Astrocyte of the spinal cord (primary cell): Measurements from ENCODE around the gene KHDC1.
"Not testable (repeated sequence)": the region's sequence is repeated elsewhere in the genome, so short reads cannot be mapped to it uniquely, and the experiment has no call there.

Experiments
- DNase-seq: peaks from one replicate; pipeline ENCODE4 v3.0.0; 2011; ENCODE audit warnings: low read depth, low spot score
- H3K4me3 ChIP-seq: 2 replicates; pipeline ENCODE4 v1.5.1; 2011; ENCODE audit warnings: low read depth, mild to moderate bottlenecking, low read length, moderate library complexity
- in situ Hi-C: cut with HindIII; loops from 2 replicates; pipeline ENCODE4 v1.10.0; 2017; ENCODE audit warnings: low sequenced_read_pairs
- TF ChIP-seq, protein P1 (sequence below): IDR thresholded peaks from 2 replicates; pipeline ENCODE4 v1.5.1; 2012; ENCODE audit warnings: low read depth, mild to moderate bottlenecking, low read length, inconsistent platforms

Gene KHDC1

DNA sequence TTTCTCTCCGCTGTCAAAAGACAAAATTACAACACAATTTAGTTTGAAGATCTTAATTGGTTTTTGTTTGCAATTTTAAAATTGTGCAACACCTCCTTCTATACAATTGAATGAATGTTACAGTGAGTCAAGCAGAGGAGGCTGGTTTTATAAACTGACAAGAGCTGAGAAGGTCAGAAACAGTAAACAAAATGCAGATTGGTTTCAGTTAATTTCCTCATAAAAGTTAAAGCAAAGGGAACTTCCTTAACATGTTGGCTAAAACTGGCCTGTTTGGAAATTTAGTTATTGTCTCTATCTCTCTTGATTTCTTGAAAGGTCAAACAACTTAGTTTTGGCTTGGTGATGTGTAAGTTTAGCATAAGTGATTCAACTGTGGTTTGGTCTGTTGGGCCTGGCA is 59.9 kb downstream of the KHDC1 start:
- DNase-seq: no peak
- in situ Hi-C loops: no loop called here
- no peak overlapping the region for H3K4me3 ChIP-seq
- TF ChIP-seq, protein P1, sequence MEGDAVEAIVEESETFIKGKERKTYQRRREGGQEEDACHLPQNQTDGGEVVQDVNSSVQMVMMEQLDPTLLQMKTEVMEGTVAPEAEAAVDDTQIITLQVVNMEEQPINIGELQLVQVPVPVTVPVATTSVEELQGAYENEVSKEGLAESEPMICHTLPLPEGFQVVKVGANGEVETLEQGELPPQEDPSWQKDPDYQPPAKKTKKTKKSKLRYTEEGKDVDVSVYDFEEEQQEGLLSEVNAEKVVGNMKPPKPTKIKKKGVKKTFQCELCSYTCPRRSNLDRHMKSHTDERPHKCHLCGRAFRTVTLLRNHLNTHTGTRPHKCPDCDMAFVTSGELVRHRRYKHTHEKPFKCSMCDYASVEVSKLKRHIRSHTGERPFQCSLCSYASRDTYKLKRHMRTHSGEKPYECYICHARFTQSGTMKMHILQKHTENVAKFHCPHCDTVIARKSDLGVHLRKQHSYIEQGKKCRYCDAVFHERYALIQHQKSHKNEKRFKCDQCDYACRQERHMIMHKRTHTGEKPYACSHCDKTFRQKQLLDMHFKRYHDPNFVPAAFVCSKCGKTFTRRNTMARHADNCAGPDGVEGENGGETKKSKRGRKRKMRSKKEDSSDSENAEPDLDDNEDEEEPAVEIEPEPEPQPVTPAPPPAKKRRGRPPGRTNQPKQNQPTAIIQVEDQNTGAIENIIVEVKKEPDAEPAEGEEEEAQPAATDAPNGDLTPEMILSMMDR: no peak

DNA sequence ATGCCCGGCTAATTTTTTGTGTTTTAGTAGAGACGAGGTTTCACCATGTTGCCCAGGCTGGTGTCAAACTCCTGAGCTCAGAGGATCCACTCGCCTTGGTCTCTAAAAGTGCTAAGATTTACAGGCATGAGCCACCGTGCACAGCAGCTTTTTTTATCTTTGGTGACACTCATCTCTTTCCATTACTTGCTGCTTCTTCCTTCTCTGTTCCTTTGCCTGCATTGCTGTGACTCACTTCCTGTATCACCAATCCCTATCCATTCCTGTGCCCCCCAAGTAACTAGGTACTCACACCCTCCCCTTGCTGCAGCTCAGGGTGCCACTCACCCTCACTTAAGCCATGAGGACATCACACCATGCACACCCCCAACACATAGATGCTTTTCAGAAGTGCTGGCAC is 62.3 kb downstream of the KHDC1 start:
- H3K4me3 ChIP-seq: no peak overlapping the region
- TF ChIP-seq, protein P1: no peak
- in situ Hi-C loops: no loop called here
- DNase-seq: no peak

DNA sequence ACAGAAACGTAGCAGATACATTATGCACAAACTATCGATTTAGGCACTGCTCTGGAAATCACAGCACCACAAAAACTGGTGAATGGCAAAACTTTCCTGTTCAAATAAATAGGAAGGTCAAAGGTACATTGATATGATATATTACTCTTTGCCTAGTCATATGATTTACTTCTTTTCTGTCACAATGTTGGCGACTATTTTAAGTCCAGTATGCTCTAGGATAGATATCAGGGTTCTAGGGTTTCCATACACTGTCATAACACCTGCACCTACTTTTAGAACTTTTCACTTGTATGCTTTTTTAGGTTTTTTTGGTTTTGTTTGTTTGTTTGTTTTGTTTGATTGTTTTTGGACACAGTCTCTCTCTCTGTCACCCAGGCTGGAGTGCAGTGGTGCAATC is 62.7 kb downstream of the KHDC1 start:
- in situ Hi-C loops: no loop called here
- H3K4me3 ChIP-seq: no peak overlapping the region
- TF ChIP-seq, protein P1: no peak

DNA sequence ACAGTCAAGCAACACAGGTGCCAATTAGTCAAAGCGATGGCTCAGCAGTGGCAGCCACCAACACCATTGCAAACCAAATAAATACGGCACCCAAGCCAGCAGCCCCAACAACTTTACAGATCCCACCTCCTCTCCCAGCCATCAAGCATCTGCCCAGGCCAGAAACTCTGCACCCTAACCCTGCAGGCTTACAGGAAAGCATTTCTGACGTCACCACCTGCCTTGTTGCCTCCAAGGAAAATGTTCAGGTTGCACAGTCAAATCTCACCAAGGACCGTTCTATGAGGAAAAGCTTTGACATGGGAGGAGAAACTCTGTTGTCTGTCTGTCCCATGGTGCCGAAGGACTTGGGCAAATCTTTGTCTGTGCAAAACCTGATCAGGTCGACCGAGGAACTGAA is 68.3 kb downstream of the KHDC1 start:
- in situ Hi-C loops: no loop called here
- no peak overlapping the region for H3K4me3 ChIP-seq
- no peak for DNase-seq
- TF ChIP-seq, protein P1: no peak

More for the DNA sequence above, 62.7 kb downstream of the KHDC1 start:
- DNase-seq: no peak

DNA sequence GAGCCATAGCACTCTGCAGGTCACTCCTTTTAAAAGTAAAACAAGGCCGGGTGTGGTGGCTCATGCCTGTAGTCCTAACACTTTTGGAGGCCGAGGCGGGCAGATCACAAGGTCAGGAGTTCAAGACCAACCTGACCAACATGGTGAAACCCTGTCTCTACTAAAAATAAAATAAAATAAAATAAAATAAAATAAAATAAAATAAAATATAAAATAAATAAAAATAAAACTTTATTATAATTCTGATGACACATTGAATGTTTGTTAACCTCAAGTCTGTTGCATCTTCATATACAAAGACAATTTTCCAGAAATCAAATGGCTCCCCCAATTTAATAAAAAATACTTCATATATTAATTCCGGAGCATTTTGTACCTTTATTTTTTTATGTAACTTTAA is 69.7 kb downstream of the KHDC1 start:
- DNase-seq, H3K4me3 ChIP-seq, in situ Hi-C loops: not testable (repeated sequence)
